Stimulated activated CD8-positive, alpha-beta memory T cell treated with anti-CD3 and anti-CD28 coated beads, Interleukin-4, amount 100 ng/mL, for 48 hours (primary cell): ENCODE data around the gene CAMKMT.

Experiments used
- DNase-seq: peaks from one replicate; pipeline ENCODE4 v3.0.0-alpha.2; 2020

CAMKMT gene

DNA sequence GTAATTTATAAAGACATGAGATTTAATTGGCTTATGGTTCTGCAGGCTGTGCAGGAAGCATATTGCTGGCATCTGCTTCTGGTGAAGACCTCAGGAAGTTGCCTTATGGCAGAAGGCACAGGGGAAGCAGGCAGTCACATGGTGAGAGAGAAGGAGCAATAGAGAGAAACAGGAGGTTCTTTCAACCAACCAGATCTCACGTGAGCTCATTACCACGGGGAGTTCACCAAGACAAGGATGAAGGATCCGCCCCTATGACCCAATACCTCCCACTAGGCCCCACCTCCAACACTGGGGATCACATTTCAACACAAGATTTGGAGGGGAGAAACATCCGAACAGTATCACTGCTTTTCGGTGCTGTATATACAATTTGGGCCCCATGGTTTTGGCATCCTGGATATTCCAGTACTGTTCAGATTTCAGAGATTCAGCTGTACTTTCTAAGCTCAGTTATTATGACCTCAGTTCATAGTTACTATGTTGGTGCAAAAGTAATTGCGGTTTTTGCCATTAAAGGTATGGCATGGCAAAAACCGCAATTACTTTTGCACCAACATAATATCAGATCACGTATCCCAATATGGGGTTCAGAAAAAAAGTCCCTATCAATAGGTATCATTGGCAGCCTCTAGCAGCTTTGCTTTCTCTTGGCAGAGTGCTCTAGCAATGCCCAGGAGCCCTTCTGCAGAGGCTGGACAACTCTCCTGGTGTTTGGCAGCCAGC, 390.2 kb downstream of the CAMKMT start:
- DNase-seq, result no peak

DNA sequence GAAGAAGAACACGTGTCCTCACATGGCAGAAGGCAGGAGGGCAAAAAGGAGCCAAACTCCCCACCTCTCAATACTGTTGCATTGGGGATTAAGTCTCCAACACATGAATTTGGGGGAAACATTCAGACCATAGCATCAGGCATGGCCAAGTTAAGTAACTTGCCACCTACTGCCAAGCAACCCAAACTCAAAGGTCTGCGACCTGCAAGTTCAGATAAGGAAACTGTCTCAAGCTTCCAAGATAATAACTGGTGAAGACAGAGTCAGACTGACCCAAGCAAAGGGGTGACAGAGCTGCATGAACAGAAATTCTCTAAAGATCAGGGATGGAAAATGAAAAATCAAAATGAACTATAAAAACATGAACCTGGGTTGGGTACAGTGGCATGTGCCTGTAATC, 391.0 kb downstream of the CAMKMT start:
- DNase-seq, result no peak

DNA sequence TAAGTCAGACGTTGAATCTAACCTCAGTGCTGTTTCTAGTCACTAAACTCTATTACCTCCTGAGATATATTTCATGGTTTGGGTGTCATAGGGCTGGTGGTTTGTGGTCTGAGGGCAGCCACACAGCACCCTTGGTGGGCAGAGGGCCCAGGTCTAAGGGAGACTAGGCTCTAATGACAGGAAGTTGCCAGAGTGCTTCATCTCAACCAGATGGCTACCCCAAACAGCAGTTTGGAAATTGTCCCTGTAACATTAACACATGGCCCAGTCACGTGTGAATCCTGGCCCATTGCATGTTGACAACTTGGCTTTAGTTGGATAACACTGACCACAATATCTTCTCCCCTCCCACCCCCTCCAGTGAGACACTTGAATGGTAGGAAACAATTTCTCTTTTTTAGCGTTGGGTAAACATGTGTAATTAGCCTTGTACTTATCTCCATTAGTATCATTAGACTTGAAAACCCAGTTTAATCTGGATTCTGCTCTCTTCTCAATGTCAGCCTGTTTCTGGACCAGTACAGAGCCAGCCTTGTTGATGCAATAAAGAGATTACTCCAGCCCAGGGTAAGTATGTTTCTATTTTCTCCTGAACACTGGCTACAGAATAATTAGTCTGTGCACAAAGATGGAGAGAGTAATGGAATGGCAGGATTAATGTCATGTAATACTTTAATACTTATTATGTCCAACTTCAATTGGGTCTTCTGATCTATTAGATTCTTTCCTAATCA, 392.0 kb downstream of the CAMKMT start:
- DNase-seq, result peak; percentile 45

DNA sequence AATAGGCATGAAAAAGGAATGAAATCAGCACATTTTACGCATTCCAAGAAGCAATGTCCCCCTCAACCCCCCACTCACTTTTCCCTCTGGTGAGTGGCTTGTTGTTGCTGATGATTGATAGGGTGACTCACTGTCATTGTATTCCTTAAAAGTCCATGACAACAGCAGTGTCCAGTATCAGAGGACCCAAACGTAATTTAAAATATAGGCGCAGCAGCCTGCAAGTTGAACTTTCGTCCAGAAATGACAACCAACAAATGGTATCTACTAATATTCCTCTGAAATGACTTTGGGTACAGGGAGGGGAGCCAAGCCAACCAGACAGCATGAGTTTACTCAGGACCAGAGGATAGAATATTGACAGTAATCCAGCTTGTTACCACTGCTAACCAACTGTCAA, 396.8 kb downstream of the CAMKMT start:
- DNase-seq, result no peak

DNA sequence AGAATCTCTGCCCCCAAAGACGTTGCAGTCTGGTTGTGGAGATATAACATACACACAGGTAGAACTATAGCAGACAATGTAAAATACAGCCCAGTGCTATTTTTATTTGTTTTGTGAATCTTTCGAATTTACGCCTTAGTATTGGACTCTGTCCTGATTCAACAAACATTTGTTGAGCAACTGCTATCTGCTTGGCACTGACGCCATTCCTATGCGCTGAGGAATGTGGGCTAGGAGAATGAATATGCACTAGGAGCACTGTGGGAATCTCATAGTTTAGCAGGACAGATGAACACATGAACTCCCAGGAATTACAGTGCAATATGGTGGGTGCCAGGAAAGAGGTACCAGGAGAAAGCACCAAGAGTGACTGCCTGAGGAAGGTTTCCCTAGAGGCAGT, 398.1 kb downstream of the CAMKMT start:
- DNase-seq, result no peak

DNA sequence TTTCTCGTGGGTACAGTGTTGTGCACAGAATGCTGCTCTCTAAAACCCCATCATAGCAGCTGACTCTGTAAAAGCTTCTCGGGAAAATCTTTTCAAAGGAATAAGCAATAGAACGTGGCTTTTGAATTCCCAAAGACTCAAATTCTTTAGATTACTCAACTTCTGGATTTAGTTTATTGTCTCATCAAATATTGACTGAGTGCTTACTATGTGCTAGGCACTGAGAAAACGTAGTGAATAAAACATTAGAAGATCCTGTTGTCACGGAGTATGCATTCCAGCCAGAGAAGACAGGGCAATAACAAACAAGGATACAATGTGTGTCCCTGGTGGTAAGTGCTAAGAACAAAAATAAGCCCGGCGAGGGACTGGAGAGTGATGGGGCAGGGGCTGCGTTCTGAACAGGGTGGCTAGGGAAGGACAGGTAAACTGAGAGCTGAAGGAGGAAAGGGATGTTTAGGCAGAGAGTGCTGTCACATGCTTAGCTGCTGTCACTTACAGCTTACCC, 401.6 kb downstream of the CAMKMT start:
- DNase-seq, result no peak

DNA sequence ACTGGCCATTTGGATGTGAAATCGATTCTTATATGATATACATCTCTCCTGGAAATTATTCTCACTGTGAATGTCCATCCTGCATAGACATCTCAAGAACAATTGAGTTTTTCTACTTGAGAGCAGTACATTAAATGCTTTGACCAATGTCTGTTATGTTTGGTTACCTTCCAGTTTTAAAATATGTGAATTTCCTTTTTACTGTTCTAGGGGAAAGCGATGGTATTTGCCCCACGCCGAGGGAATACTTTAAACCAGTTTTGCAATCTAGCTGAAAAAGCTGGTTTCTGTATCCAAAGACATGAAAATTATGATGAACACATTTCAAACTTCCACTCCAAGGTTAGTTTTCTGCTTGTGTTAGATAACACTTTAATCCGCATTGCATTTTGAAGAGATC, 404.5 kb downstream of the CAMKMT start:
- DNase-seq, result no peak

DNA sequence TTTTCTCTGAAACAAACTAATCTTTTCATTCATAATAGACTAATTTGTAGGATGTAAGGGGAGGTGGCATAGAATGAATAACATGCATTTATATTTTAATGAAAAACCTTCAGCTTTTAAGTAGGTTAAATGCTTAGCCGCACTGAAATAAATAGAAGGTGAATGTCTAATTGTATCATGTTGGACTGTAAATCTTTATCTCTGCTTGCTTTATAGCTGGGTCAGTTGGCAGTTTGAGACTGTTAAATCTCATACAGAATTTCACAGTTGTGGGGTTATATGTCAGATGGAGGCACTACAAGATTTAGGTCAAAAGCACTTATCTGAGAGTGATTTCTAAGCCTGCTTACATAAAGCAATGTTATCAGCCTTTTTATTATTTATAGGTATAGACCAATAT, 405.0 kb downstream of the CAMKMT start:
- no peak for DNase-seq

DNA sequence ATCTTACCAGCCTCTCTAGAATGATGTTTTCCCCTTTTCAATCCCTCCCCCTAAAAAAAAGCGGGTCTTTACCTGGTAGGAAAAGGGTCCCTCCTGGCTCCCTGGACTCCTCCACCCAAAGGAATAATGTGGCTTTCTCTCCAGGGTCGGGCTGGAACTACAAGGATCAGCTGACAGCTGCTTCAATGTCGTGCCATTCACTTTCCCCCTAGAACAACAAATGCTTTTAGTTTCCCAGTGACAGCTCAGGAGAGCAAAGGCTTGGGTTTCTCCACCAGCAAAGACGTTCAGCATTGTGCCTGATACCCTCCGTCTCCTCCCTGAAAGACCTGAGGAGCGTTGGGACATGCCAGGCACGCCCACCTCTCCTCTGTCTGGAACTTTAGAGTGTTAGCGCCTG, 405.9 kb downstream of the CAMKMT start:
- no peak for DNase-seq

DNA sequence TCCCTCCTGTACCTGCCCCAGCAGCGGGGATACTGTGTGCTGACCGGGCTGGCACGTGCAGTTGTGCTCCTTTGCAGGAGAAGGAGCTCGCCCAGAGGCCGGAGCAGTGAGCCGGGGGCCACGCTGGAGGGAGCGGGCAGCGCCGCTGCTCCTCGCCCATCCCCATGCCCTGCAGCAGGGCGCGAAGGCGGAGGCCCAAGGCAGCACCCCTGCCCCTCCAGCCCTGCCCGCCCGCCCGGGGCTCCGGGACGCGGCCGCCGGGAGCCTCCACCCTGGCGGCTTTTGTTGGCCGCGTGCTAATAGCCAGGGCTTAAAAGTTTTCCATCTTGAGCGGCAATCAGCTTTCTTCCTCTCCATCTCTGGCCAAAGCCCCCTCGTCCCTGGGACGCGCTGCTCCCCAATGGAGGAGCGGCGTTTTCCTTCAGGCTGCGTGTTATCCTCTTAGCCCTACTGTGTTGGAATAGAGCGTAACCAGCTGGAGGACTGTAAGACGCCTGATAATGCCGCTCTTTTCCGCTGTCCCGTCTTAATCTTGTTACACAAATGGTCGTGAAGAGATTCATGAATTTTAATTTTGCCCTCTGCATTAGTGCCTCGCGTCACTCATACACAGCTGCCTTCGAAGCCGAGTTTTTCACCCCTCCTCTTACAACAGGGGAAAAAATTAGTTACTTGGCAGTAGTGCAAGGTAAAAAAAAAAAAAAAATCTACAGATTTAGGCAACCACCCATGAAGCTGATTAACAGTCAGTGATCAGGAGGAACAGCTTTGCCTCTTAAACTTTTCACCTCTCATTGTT, 406.9 kb downstream of the CAMKMT start:
- no peak for DNase-seq

DNA sequence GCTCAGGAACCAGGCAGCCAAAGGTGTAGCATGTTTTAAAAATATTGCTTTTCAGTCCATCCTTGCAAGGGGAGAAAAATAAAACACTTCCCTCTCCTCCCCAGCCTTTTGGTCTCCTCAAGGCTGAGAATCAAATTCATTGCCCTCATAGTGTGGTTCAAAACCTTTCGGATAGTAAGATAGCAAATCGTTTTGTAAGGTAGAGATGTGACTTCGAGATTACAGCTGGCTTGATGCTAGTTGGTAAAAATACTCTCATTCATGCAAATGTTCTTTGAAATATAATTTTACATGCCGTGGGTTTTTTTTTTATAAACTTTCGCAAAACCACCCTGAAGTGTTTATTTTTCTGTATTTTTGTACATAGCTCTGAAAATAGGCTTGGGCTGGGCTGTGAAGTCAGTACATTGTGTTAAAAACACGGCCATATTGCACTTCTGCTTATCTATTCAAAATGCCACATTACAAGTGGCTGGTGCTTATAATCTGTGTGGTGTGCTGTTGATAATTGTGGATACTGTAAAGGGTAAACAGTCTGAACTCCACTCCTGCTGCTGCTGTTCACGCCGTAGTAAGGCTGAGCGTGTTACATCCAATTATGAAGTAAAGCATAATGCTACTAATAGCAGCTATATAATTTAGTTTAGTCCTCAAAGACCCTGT, 407.7 kb downstream of the CAMKMT start:
- no peak for DNase-seq

DNA sequence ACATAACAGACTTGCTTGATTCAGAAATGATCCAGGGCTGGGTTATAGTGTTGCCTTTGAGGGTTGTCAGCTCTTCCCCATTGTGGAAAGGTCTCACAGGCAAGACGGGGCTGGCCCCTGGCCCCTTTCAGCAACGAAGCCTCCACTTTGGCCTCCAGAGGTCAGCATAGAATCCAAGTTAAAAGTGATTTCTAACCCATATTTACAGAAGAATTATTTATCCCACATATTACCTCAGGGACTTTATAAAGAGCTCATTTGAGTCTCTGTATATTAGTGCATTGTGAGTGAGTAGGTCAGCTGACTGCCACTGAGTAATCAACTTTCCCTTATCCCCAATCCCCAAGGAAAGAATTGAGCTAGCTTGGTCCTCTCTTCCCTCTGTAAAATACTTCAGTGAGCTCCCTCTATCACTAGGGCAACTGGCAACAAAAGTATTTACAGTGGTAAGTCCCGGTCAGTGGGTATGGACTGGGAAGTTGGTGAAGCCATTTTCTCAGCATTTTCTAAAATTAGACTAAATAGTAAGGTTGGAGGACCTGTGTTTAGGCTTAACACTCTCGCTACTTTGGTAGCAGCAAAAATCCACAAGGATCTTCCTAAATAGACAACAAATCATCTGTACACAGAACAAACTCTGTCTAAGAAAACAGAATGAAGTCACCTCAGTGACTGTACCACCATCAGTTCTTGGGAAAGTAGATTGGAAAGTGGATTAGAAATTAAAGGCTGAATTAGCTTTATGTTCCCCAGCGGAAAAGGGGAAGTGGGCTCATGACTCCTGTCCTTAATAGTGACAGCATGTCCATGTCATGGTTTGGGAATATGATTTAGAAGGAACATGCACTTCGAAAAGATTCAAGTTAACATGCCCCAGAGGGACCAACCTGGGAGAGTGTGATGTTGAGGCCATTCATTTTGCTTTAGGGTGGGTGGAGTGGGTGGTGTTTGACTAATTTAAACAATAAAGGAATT, 408.8 kb downstream of the CAMKMT start:
- no peak for DNase-seq

DNA sequence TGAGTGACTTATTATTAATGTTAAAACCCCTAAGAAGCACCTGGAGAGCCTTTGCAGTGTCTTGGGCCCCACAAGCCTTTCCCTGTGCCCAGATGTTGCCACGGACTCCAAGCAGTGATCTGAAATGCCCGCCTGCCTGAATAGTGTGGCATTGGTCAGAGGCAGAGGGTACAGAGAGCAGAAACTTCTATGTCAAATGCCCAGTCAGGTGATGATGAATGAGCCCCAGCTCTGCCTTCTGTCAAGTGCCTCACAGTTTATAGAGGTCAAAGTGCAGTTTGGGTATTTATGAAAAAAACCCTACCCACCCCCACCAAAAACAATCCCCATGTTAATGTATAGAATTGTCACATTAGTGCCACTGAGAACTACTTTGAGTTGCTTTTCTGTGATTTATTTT, 409.8 kb downstream of the CAMKMT start:
- no peak for DNase-seq

DNA sequence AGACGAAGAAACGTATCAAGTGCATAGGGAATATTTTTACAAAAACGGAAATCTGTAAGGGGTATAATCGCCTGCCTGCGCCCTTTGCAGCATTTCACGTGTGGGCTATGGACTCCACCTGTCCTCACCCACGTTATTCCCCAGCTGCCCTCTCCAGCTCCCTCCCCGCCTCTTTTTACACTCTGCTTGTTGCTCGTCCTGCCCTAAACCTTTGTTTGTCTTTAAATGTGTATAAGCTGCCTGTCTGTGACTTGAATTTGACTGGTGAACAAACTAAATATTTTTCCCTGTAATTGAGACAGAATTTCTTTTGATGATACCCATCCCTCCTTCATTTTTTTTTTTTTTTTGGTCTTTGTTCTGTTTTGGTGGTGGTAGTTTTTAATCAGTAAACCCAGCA, 410.4 kb downstream of the CAMKMT start:
- DNase-seq, result no peak

DNA sequence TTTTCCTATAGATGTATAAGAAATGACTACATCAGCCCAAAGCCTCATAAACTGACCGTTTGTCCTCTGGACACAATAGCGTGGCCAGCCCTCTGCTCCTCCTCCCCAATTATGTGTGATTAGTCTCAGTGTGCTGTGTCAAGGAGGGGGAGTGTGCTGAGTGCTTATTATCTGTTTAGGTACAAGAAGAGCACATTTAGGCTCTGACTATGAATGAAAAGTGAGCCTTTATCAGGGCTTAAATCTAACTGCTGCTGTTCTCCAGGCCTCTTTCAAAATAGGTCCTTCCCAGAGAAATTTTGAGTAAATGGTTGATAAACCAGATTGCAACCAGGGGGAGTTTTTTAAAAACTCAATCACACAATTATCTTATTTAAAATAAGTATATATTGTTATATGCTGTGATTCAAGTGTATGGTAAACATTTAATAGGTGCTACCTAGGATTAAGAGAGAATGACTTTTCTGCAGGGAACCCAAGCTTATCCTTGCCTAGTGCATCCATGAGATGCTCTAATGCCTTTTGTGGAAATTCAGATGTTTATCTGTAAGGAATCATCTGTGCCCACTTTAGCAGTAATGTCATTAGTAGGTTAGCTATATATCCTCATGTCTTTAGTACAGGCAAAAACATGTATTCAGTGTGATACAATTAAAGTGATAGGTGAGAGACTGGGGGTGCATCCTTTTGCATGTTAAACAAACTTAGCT, 411.1 kb downstream of the CAMKMT start:
- DNase-seq, result no peak

DNA sequence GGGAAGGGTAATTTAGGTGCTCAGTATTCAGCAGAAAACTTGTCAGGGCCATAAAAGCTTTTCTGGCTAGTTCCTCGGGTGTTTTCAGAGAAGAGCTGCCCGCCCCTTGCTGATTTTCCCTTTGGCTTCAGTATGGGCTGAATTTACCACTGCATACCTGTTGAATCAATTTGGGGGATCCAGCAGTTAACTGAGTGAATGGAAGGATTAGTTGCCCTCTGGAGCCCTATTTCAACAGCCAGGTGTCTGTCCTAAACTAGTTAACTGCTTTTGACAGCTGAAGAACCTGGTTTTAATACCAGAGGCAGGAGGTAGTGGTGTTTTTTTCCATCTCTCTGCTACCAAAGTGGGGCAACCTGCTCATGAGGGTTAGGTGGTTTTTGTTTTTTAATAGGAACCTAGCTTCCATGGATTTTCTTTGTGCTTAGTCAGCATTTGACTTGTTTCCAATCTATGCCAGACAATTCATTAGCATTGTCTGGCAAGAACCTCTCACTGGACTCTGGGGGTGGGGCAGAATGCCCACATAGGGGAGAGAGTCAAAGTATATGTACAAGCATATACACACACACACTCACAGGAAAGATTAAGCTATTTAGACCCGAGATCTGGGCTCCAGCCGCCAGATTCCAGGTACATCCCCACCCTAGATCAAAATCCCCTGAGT, 413.2 kb downstream of the CAMKMT start:
- no peak for DNase-seq

DNA sequence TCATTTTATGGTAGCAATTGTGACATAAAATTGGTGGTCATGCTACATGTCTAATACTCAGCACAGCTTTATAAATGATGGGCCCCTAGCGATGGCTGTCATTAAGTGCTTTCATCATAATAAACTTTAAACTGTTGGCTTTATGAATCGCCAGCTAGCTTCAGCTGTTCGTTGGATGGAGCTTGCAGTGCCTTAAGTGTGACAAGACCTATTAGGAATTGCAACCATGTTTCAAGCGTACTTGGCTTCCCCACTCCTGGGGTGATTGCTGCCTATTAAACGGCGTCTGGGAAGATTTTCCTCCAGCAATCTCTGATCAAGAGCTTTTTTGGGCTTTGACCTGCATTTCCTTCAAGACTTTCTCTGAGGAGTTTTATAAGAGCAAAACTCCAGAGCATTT, 415.3 kb downstream of the CAMKMT start:
- DNase-seq, result no peak

DNA sequence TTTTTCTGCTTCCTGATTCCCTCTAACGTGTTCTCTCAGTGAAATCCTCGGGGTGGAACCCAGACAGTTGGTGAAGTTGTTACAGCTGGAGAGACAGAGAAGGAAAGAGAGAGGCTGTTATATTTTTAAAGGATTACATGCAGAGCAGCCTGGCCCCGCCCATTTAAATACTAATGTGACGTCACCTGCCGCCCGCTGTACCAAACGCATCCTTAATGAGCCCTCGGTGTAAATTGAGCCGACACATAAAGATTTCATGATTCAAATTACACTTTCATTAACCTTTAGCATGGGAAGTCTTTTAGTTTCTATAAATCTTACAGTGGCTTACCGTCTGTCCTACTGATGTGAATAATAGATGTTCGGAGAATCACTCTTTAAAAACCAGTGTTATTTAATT, 415.8 kb downstream of the CAMKMT start:
- DNase-seq, result no peak

DNA sequence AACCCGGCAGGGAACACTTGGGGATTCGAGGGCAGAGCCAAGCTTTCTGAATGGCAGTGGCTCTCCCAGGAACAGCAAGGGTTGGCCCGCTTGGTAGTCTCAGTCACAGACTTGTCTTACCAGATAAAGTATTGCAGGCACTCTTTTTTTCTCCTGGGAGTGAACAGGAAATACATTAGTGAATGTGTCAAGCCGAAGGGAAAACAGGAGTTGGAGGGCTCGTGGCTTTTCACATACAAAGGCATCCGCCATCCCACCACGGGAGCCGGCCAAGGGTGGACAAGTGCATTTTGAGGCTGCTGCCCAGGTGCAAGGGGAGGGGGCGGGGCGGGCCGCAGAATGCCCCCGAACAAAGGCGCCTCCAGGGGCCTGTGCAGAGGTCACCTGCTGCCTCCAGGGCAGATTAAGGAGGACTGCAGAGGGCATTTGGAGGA, 416.5 kb downstream of the CAMKMT start:
- no peak for DNase-seq

DNA sequence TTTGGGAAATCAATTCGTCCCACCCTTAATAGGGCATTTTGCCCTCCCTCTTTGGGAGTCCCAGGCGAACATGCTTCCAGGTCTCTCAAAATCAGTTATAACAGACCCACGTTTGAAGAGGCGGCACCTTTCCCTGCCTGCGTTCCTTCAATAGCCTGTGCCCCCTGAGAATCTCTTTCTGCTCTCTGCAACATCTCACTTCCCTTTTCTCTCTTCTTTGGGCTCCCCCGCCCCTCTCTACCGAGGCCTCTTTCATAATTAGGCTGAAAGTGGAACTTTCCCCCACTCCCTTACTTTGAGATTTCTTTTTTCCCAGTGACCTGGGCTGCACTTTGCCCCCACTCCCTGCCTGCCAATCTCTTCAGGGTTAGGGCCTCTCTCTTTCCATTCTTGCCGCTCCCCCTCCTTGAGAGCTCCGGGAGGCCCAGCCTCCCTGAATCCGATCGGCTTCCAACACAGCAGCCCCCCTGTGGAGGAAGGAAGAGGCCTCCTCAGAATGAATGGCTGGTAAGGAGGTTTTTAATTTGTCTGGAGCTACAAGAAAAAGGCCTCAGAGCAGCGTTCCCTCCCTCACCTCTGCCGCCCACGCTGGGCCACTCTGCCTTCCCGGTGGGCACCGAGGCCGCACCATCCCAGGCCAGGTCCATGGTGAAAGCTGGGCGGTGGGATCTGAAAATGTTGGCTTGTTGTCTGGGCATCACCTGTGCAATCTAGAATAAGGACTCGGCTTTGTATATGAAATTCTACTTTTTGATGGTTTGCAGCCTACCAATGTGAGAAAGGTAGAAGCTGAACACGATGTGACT, 417.1 kb downstream of the CAMKMT start:
- DNase-seq, result no peak
